ENCODE results near the gene FAM3C. TPM values are rescaled to one million over a fixed set of nuclear protein-coding genes. Genes with fewer than 3 reads are reported as not detected.

FAM3C gene
- total and polyA plus RNA-seq, 4 donors = 26.3 to 62.2 (median 37.6) TPM

GRCh38 chr7:121300685-121301420, 95.3 kb downstream of the FAM3C start:
- TF ChIP-seq CTCF (IDR thresholded peaks at IDR 0.05; ENCODE audit: control extremely low read depth, extremely low read depth) = no peak
- Histone ChIP-seq H3K4me1 (ENCODE audit: control insufficient read depth in 5 of 5, insufficient read depth in 5 of 5, low read length in 5 of 5) (peaks cover 0 to 4% (median 3%) of the 10 kb centered on the region in 5 donors), H3K27ac (ENCODE audit: low read depth in 1 of 2, low read length in 1 of 2) (no peak overlapping the region), H3K9ac (ENCODE audit: insufficient read depth in 1 of 2, low read length in 2 of 2) (no peak overlapping the region), H3K27me3 (ENCODE audit: control insufficient read depth in 3 of 3, insufficient read depth in 3 of 3, low read length in 2 of 3) (no peaks in the 10 kb centered on the region), H3K36me3 (ENCODE audit: control insufficient read depth in 4 of 4, insufficient read depth in 4 of 4, low read length in 4 of 4) (no peaks in the 10 kb centered on the region), H3K9me3 (ENCODE audit: control insufficient read depth in 4 of 4, insufficient read depth in 3 of 4, low read length in 3 of 4) (no peaks in the 10 kb centered on the region), H3K4me3 (no peak overlapping the region)
- no peak for DNase-seq
- ATAC-seq (ENCODE audit: insufficient read depth, low FRiP score) = no peak
- WGBS, 2 donors = 88 to 92% methylated on average over 2 of the region's 2 CpGs

Other genes with a start within 250 kb of the FAM3C start
- under 1 TPM; 0.09 to 0.14 TPM for gene WNT16, start 67.3 kb downstream of the FAM3C start, total RNA-seq
- gene WNT16, start 67.3 kb downstream of the FAM3C start, polyA plus RNA-seq = under 1 TPM in 1 of 2 donors, not detected in 1; 0.02 TPM

All from lung (tissue), 12 donors.